ENCODE results near the gene PLXDC2.

The PLXDC2 gene

GRCh38 chr10:20232079-20232705, 416.0 kb downstream of the PLXDC2 start:
- DNase-seq = no peak

GRCh38 chr10:20233423-20233822, 417.2 kb downstream of the PLXDC2 start:
- DNase-seq = no peak

DNA sequence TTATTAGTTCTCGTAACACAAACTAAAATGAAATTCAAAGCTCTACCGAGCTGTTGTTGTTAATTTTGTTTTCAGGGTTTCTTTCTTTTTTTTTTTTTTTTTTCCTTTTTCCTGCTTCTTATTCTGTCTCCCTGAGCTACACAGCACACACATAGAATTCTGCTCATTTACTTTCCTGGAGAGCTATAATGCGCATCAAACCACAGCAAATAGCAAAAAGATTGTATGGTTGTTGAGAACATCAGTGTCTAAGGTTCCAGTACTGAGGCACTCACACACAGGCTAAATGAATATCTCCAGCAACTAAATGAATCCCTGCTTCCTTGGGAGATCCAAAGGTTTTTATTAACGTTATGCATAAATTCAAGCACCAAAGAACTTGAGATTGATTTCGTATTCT, 418.3 kb downstream of the PLXDC2 start:
- no peak for DNase-seq

- no peak for DNase-seq
Observed at GRCh38 chr10:20237091-20237570, 420.9 kb downstream of the PLXDC2 start.

GRCh38 chr10:20237586-20237985, 421.4 kb downstream of the PLXDC2 start:
- no peak for DNase-seq

DNA sequence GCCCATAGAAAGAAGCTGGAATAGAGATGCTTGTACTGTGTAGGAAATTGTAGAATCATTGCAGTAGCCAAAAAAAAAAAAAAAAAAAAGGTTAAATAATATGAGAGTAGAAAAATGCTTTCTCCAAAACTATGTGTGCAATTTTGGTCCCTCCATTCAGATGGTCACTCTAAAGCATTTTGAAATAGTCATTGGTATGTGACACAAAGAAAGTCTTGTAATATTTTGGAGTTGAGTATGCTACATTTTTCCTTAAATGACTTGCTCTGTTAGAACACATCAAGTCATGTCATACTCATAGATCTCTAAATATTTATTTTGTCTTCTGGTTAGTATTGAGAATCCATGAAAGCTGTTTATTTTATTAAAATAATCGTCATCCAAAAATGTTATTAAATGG, 424.4 kb downstream of the PLXDC2 start:
- DNase-seq = no peak

- no peak for DNase-seq
Observed at GRCh38 chr10:20247454-20247853, 431.2 kb downstream of the PLXDC2 start.

DNA sequence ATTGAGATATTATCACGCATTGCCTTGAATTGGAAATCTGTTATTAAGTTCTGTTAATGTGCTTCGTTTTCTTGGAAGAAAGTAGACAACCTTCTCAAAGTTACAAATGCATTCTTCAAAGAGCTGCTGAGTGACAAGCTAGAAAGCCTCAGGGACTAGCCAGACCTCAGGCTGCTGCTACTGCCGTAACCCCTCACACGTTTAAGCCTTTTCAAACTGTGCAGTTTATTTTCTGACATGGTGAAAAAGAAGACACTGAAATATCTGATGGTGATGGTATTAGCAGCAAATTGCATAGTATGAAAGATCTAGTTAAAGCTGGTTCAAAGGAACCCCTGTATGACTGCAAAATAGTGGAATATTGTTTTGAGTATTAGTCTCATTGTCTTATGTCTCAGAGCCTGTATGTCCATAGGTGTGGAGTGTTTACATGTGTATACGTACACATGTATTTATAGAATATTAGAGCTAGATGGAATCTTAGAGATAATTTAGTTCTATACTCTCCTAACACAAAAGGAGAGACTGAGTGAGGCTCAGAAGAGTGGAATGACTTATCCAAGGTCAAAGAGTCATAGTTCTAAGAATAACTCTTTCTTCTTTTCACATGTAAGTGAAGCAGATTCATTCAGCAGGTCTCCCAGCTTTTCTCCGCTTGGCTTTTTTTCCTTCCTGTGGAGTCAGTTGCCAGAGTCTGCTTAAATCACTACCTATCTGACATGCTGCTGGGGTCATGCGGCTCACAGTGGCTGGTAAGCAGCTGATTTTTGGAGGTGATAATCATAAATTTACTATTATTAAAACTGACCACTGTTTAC, 431.9 kb downstream of the PLXDC2 start:
- no peak for DNase-seq

DNA sequence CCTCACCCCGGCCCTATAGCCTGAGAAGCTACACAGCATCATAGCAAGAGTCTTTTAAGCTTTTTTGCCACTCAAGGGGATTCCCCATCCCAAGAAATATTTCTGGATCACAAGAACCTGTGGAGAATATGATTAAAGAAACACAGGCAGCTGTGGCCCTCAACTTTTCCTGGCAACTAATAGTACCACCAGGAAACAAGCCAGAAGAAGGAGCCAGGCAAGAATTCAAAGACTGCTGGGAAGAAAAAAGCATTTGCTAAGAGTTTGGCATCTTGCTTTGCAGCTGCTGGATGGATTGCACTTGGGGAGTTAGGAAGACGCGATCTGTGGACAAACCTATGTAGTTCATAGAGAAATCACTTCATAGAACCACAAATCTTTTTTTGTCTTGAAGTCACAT, 437.8 kb downstream of the PLXDC2 start:
- DNase-seq = no peak

DNA sequence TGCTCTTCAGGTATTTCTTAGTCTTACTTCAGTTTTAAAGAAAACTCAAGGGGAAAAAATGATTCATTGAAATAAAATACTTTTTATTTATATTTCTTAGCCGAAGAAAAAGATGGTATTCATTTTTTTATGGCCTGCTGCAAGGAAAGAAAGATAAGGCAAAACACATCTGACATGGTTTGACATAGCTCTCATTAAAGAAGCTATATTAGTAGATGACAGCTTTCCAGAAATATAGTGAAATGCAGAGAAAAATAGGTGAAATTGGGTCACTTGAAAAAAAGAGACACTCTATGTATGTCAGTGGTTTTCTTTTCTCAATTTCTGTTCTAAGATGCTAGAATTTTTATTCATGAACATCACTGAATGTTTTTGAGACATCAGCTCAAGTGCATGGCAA, 438.3 kb downstream of the PLXDC2 start:
- DNase-seq = no peak

DNA sequence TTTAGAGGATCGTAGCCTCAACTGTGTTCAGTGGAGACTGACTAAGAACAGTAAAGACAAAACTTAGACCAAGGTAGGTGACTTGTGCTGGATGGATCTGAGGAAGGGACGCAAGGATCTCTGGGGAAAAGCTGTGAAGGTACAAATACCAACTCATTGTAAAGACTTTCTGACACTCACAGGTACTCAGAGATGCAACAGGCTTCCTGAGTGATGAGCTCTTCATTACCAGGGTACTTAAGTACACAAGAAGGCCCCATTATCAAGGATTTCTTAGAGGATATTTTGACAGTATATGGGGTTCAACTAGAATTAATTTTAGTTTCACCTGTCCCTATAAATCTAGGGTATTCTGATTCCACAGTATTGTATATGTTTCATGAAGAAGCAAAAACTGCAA, 440.7 kb downstream of the PLXDC2 start:
- DNase-seq = no peak

GRCh38 chr10:20257422-20257821, 441.2 kb downstream of the PLXDC2 start:
- no peak for DNase-seq

GRCh38 chr10:20265146-20265545, 448.9 kb downstream of the PLXDC2 start:
- DNase-seq = no peak

- no peak for DNase-seq
Observed at GRCh38 chr10:20267734-20268133, 451.5 kb downstream of the PLXDC2 start.

DNA sequence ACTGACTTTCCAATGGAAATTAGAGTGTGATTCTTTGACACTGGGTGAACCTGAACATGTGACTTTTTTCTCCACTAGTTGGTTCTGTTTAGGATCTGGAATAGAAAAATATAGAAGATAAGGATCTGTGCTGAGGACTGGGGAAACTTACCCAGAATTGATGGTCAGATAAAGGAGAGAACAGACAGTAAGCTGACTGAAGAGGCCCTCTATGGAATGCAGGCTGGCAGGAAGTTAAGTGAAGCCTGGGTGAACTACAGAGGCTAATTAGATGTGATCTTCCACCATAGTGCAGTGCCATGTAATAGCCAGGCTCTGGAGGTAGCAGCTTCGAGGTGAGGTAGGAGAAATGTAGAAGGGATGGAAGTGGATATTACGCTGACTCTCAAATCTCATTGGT, 455.3 kb downstream of the PLXDC2 start:
- no peak for DNase-seq

GRCh38 chr10:20272608-20273007, 456.4 kb downstream of the PLXDC2 start:
- no peak for DNase-seq

DNA sequence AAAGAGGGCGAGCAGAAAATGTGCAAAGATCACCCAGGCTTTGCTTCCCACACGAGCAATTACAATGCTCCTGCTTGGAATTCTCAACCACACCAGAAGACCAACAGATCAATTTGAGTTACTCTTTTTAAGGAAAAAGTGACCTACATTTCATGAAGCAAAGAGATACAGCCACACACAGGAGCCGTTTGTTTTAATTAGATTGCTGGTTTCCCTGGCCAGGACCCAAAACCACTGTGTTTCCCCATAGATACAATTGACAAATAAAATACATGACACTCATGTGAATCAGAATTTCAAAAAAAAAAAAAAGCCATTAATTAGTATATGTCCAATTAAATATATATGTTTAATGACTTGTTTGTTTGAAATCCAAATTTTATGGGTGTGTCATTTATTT, 458.3 kb downstream of the PLXDC2 start:
- no peak for DNase-seq

DNA sequence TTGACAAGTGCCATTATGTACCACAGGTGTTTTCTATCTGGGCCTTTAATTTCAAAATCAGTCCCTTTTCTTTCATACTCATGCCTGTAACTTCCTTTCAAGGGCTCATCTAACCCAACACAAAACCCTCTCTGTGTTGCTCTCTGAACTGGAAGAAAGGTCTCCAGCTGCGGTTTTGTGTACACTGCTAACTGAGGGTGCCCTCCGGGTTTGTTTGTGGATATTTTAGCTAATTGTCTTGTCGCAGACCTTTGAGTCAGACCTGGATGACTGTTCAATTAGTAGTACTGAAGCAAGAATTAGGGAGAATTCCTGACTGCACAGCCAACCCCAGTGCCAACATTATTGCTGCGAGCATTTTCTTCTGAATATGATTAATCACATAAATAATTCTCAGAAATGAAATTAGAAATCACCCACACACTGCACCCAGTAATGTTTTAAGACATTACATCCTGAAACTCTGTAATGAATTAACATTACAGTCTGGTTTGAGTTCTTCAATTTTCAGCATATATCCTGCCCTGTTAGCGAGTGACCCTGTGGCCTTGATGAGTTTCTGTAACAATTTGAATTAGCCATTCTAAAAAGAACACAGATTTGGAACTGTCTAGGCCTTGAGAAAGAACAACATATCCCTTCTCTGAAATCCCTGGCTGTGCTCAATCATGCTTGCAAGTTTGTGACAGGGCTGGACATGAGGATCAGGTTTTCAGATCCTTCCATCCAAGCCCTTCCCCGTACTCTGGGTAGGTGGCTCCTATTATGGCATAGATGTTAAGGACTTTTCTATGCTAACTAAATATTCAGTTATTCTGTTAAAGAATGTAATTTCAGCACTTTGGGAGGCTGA, 460.1 kb downstream of the PLXDC2 start:
- DNase-seq = no peak

DNA sequence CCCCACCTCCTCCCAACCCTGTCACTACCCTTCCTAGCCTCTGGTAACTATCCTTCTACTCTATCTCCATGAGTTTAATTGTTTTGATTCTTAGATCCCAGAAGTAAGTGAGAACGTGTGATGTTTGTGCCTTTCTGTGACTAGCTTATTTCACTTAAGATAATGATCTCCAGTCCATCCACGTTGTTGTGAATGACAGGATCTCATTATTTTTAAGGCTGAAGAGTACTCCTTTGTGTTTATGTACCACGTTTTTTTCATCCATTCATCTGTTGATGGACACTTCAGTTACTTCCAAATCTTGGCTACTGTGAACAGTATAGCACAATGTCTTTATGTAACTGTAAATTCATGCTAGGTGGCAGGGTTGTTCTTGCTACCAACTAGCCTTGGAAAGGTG, 461.6 kb downstream of the PLXDC2 start:
- DNase-seq = no peak

GRCh38 chr10:20281579-20281978, 465.3 kb downstream of the PLXDC2 start:
- no peak for DNase-seq

- no peak for DNase-seq
Observed at GRCh38 chr10:20287586-20287985, 471.4 kb downstream of the PLXDC2 start.

- no peak for DNase-seq
Observed at GRCh38 chr10:20288060-20288459, 471.8 kb downstream of the PLXDC2 start.

GRCh38 chr10:20289070-20289828, 473.0 kb downstream of the PLXDC2 start:
- DNase-seq = no peak
